T-helper 1 cell treated with Interleukin-12 subunit alpha and Interleukin-12 subunit beta and Interleukin-4 antibody, amounts not matched to agents 30 μg/mL and 1 μg/mL, for 36 hours (primary cell): Measurements from ENCODE around the gene CDH15.
"Not testable (repeated sequence)": the region's sequence is repeated elsewhere in the genome, so short reads cannot be mapped to it uniquely, and the experiment has no call there.

ENCODE experiments used
- H3K27ac Mint-ChIP-seq: one replicate; pipeline ENCODE4 v1.8.0; 2021; ENCODE audit warnings: mild to moderate bottlenecking, mixed read lengths
- H3K27me3 Mint-ChIP-seq: one replicate; pipeline ENCODE4 v1.8.0; 2021; ENCODE audit warnings: low read depth, mixed read lengths
- H3K36me3 Mint-ChIP-seq: one replicate; pipeline ENCODE4 v1.8.0; 2021; ENCODE audit warnings: low read depth, mixed read lengths
- H3K4me1 Mint-ChIP-seq: one replicate; pipeline ENCODE4 v1.8.0; 2021; ENCODE audit warnings: low read depth, mixed read lengths
- H3K4me3 Mint-ChIP-seq: one replicate; pipeline ENCODE4 v1.8.0; 2021; ENCODE audit warnings: mild to moderate bottlenecking, moderate library complexity, mixed read lengths
- H3K9me3 Mint-ChIP-seq: one replicate; pipeline ENCODE4 v1.8.0; 2021; ENCODE audit warnings: mixed read lengths

CDH15 gene

DNA sequence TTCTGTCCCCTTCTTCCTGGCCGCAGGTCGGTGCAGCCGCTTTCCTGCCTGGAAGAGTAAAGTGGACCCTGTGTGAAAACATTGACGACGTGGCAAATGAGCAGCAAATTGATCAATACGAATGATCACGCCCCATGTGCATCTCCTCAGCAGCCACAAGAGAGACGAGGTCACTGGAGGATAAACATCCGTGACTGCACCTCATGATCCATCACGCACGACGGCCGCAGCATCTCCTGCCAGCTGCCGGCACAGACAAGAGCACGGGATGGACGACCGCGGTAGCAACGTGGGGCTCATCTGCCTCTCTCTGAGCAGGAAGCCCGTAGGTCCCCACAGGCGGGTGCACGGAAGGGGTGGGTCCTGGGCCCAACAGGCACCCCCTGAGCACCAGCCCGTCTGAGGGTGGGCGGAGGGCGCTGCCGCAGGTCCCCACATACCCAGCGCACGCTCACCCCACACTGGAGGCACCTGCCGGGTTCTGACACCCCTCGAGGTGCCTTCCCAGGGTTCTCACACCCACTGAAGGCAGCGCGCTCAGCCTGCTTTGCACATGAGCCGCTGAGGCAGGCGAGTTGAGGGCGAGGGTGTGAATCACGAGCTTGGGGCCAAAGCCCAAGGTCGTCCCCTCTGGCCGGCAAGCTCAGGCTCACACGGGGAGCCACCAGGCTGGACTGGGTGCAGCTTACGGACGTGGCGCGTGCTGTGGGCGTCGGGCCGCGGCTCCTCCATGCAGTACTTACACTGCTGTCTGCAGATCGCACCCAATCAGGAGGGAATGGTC, 12.3 kb upstream of the CDH15 start:
- H3K4me3 Mint-ChIP-seq, result no peak overlapping the region
- no peaks in the 10 kb centered on the region for H3K4me1 Mint-ChIP-seq
- no peaks in the 10 kb centered on the region for H3K27me3 Mint-ChIP-seq
- H3K27ac Mint-ChIP-seq, result no peak overlapping the region
- H3K9me3 Mint-ChIP-seq, result peaks cover 10% of the 10 kb centered on the region
- no peaks in the 10 kb centered on the region for H3K36me3 Mint-ChIP-seq

DNA sequence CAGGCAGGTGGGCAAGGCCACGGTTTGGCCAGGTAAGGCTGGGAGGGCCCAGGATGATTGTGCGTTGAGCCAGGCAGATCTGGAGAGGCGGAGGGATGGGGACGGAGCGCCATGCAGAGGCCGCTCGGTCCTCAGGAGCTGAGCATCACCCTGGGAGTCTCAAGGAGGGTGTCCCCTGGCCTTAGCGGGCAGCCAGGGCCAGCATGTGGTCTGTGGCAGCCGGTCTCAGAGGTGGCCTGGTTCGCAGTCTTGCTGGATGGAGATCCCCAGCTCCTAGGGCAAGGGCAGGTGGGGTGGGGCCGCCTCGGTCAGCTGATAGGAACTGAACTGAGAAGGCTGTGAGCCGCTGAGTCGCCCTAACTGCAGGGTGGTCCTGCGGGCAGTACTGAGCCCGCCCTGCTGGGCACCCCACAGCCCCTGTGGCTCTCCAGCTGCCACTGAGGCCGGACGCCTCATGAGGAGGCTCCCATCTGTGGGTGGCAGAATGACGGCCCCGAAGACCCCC, 11.6 kb upstream of the CDH15 start:
- no peak overlapping the region for H3K4me3 Mint-ChIP-seq
- H3K27me3 Mint-ChIP-seq, result no peaks in the 10 kb centered on the region
- no peak overlapping the region for H3K27ac Mint-ChIP-seq
- H3K36me3 Mint-ChIP-seq, result no peaks in the 10 kb centered on the region
- H3K9me3 Mint-ChIP-seq, result peaks cover 10% of the 10 kb centered on the region
- H3K4me1 Mint-ChIP-seq, result no peaks in the 10 kb centered on the region

DNA sequence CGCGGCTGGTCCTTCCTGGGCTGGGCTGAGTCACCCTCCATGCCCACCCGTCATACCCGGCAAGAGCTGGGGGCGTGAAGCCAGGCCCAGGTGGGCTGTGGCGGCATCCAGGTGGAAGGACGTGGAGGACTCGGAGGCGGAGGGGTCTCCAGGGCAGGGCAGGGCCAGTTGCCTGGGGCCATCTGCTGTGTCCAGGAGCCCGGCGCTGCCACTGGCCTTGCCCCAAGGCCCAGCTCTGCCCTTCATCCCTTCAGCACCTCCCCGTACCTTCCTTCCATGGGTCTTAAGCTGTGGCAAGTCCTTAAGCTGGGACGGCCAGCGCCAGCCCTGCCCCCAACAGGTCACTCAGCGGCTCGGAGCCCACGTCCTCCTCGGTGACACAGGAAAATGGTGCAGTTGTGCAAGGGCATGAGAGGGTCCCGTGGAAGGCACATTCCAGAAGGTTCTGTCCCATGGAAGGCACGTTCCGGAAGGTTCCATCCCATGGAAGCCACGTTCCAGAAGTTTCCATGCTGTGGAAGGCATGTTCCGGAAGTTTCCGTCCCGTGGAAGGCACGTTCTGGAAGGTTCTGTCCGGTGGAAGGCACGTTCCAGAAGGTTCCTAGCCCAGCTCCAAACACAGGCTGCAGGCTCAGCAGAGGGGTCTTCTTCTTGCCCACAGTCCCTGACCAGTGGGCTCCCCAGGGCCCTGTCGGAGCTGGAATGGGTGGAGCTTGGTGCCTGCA, 10.4 kb upstream of the CDH15 start:
- Mint-ChIP-seq H3K4me3 (no peak overlapping the region), H3K36me3 (no peaks in the 10 kb centered on the region), H3K27ac (no peak overlapping the region), H3K4me1 (no peaks in the 10 kb centered on the region), H3K27me3 (no peaks in the 10 kb centered on the region), H3K9me3 (peaks cover 10% of the 10 kb centered on the region)

DNA sequence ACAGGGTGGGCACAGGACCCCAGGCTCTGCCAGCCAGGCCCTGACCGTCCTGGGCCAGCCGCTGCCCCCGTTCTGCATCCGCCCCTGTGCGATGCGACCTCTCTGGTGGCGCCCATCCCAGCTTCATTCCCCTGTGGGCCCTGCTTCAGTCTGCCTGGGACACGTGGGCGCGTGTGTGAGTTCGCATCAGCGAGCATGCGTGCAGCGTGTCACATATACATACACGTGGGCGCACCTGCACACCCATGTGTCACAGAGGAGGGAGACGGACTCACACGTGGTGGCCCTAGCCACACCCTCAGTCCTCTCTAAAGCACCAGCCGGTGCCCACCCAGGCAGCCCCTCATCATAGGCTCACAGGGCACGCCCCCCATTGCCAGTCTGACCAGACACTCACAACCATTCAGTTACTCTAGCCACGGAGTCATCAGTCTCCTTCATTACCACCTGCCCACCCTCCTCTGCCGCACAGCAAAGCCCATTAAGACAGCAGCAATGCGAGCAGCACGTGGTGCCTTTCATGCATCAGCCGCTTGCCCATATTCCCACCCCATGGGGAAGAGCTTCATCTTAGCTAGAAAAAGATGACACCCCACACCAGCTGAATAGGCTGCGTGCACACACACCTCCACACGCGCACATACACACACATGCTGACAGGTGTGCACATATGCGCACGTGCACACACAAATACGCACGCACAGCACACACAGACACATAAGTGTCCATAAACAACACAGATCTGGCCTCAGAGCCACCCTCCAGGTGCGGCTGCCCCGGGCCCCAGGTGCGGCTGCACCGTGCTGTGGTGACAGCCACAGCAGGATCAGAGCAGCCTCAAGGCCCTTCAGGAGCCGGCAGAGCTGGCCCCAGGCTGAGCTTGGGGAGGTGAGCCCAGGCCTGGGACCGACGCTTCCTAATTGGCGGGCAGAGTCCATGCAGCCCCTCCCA, 9.5 kb upstream of the CDH15 start:
- H3K4me3 Mint-ChIP-seq, result no peak overlapping the region
- H3K36me3 Mint-ChIP-seq, result no peaks in the 10 kb centered on the region
- no peak overlapping the region for H3K27ac Mint-ChIP-seq
- no peaks in the 10 kb centered on the region for H3K27me3 Mint-ChIP-seq
- H3K4me1 Mint-ChIP-seq, result no peaks in the 10 kb centered on the region
- peaks cover 10% of the 10 kb centered on the region for H3K9me3 Mint-ChIP-seq

DNA sequence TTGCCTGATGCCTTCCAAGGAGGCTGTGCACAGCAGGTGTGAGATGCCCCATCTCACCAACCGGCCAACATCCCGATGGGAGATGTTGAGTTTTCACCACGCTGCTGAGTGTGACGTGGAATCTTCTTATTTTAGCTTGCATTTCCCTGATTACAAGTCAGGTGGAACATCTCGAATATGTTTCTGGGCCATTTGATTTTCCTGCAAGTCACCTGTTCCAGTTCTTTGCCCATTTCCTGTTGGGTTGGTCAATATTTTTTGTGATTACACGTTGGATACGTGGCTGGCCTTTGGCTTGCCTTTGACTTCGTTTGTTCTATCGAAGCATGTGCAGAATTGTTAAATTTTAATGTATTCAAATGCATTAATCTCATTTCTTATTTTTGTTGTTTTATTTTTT, 8.3 kb upstream of the CDH15 start:
- no peaks in the 10 kb centered on the region for H3K36me3 Mint-ChIP-seq
- H3K9me3 Mint-ChIP-seq, result peaks cover 3% of the 10 kb centered on the region
- no peaks in the 10 kb centered on the region for H3K27me3 Mint-ChIP-seq
- no peak overlapping the region for H3K4me3 Mint-ChIP-seq
- H3K27ac Mint-ChIP-seq, result no peak overlapping the region
- H3K4me1 Mint-ChIP-seq, result no peaks in the 10 kb centered on the region

DNA sequence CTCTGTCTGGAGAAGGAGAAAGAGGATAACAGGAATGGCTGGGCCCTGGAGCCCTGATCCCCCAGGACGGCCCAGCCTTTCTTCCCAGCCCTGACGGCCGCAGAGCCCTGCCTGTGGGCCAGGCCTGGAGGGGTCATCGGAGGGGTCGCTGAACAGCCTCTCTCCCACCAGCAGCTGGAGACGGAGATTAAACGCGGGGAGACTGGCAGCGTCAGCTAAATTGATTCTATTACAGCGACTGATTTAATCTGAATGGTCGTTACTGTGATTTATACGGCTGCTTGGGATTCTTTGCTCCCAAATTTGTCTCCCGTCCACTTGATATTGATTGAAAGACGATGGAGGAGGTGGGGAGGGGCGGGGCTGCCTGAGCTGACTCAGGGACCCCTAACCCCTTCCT, 7.1 kb upstream of the CDH15 start:
- H3K36me3 Mint-ChIP-seq, result no peaks in the 10 kb centered on the region
- H3K27me3 Mint-ChIP-seq, result peaks cover 6% of the 10 kb centered on the region
- no peak overlapping the region for H3K4me3 Mint-ChIP-seq
- H3K4me1 Mint-ChIP-seq, result no peaks in the 10 kb centered on the region
- no peaks in the 10 kb centered on the region for H3K9me3 Mint-ChIP-seq
- H3K27ac Mint-ChIP-seq, result no peak overlapping the region

DNA sequence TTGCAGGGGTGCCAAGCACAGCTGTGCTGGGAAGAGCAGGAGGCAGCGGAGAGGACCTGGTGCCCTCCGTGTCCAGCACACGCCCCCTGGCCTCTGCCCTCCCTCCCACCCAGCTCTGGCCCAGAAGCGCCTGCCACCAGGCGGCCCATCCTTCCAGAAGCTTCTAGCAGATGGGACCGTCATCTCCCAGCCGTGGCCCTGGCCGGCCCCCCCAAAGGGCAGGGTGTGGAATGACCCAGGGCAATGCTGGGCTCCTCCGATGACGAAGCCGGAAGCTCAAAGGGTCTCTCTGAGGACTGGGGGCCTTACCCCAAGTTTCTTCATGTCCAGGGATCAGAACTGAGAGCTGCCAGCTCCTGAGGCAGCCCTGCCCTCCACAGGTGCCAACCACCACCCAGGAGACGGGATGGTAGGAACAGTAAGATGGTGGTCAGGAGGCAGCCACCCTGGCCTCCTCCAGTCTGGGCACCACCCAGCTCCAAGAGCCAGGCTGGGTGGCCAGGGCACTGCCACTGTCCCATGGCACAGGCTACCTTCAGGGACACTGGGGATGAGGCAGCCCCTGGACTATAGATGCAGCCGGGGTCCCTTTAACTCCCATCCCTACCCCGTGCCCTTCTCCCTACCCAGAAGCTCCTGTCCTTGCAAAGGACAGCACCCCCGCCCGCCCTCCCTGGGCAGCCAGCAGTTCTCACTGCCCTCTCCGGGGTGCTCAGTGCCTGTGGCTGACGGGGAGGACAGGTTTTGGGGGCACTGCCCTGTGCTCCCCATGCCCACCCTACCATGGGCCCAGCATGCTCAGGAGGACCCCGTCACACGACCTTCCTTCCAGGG, 6.5 kb upstream of the CDH15 start:
- H3K36me3 Mint-ChIP-seq, result no peaks in the 10 kb centered on the region
- H3K9me3 Mint-ChIP-seq, result no peaks in the 10 kb centered on the region
- H3K4me1 Mint-ChIP-seq, result no peaks in the 10 kb centered on the region
- H3K4me3 Mint-ChIP-seq, result no peak overlapping the region
- H3K27ac Mint-ChIP-seq, result no peak overlapping the region
- H3K27me3 Mint-ChIP-seq, result peaks cover 6% of the 10 kb centered on the region

DNA sequence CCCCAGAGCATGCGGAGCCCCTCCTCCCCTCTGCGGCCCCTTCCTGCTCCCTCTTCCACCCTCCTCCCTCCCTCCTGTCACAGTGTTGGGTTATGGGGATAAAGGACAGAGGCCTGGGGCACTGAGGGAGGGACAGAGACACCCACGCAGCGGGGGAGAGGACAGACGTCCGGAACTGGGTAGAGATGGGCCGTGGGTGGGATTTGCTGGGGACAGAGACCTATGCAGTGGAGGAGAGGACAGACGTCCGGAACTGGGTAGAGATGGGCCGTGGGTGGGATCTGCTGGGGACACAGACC, 5.9 kb upstream of the CDH15 start:
- H3K27ac Mint-ChIP-seq, H3K36me3 Mint-ChIP-seq, H3K27me3 Mint-ChIP-seq, H3K9me3 Mint-ChIP-seq, H3K4me3 Mint-ChIP-seq, H3K4me1 Mint-ChIP-seq: not testable (repeated sequence)

GRCh38 chr16:89166696-89167424, 4.7 kb upstream of the CDH15 start:
- Mint-ChIP-seq H3K9me3 (no peaks in the 10 kb centered on the region), H3K4me3 (no peak overlapping the region), H3K27me3 (peaks cover 6% of the 10 kb centered on the region), H3K36me3 (no peaks in the 10 kb centered on the region), H3K27ac (no peak overlapping the region), H3K4me1 (peaks cover 6% of the 10 kb centered on the region)

- H3K27ac Mint-ChIP-seq, result no peak overlapping the region
- no peak overlapping the region for H3K4me3 Mint-ChIP-seq
Observed at GRCh38 chr16:89167425-89167941, 4.1 kb upstream of the CDH15 start.

DNA sequence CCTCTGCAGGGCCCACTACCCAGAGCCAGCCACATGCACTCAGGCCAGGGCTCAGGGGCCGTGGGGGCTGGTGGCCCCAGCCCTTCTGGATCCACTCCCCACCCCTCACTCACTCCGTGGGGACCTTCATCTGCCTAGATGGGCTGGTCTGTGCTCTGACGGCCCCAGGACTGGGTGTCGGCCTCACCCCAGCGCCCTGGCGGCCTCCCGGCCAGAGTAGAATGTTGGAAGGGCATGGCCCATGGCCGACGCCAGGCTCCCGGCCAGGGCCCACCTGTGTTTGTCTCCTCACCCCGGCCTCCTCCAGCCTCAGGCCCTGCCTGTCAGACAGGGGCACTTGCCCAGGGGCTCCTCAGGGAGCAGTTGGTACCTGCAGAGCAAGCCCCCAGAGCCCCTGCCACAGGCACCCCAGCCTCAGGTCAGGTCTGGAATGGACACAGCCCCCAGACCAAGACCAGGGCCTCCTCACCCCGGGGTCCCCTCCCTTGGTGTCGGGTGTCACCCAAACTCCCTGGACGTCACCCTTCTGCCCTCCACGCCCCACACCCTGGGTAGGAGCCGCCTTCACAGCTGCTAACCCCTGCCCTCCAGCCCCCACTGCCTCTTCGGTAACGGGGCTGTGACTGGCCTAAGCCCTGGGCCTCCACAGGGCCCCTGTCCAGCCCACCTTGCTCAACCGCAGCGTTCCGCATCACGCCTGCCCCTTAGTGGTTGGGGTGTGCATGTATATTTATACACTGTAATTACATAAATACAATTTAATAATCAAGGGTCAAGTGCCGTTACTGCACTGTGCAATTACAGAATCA, 3.0 kb upstream of the CDH15 start:
- Mint-ChIP-seq H3K4me3 (no peak overlapping the region), H3K27ac (no peak overlapping the region), H3K4me1 (peaks cover 6% of the 10 kb centered on the region), H3K27me3 (peaks cover 6% of the 10 kb centered on the region), H3K9me3 (no peaks in the 10 kb centered on the region), H3K36me3 (no peaks in the 10 kb centered on the region)

More at GRCh38 chr16:89167425-89167941, 4.1 kb upstream of the CDH15 start:
- Mint-ChIP-seq H3K27me3 (peaks cover 6% of the 10 kb centered on the region), H3K4me1 (peaks cover 6% of the 10 kb centered on the region), H3K36me3 (no peaks in the 10 kb centered on the region), H3K9me3 (no peaks in the 10 kb centered on the region)

GRCh38 chr16:89169778-89170177, 1.8 kb upstream of the CDH15 start:
- H3K36me3 Mint-ChIP-seq, result no peaks in the 10 kb centered on the region
- H3K9me3 Mint-ChIP-seq, result no peaks in the 10 kb centered on the region
- H3K27me3 Mint-ChIP-seq, result peaks cover 6% of the 10 kb centered on the region
- H3K4me1 Mint-ChIP-seq, result peaks cover 6% of the 10 kb centered on the region
- H3K27ac Mint-ChIP-seq, result no peak overlapping the region
- no peak overlapping the region for H3K4me3 Mint-ChIP-seq
